ENCODE data around the gene ASPHD2. TPM values are rescaled to one million over a fixed set of nuclear protein-coding genes. Genes with fewer than 3 reads are reported as not detected.

ASPHD2 gene
- polyA plus RNA-seq, 1 donor from 2014 or later: 18.7 TPM

Small RNAs within 50 kb of the gene (small RNA-seq; reads per million reads assigned to genes)
- 0 to 0.03 (median 0) reads per million in 3 experiments for gene RNA5SP495

Other genes with a start within 250 kb of the ASPHD2 start
- 51.9 and 54.1 TPM in 2 replicates for gene HPS4, start 54.5 kb downstream of the ASPHD2 start, polyA plus RNA-seq
- 29.3 and 33.9 TPM in 2 replicates for gene SRRD, start 54.6 kb downstream of the ASPHD2 start, polyA plus RNA-seq
- gene TFIP11, start 83.2 kb downstream of the ASPHD2 start, polyA plus RNA-seq: 24.9 and 49.8 TPM in 2 replicates
- gene TPST2, start 160.9 kb downstream of the ASPHD2 start, polyA plus RNA-seq: 16.6 and 20.5 TPM in 2 replicates
- gene CRYBB1, start 188.8 kb downstream of the ASPHD2 start, polyA plus RNA-seq: not detected in 2 replicates
- gene CRYBA4, start 192.7 kb downstream of the ASPHD2 start, polyA plus RNA-seq: not detected in 2 replicates
- 529 and 710 TPM in 2 replicates for gene MIAT, start 228.3 kb downstream of the ASPHD2 start, polyA plus RNA-seq

Measured in neural cell (in vitro differentiated cells).